ENCODE results near the gene P2RY8.
"Not testable (repeated sequence)": the region's sequence is repeated elsewhere in the genome, so short reads cannot be mapped to it uniquely, and the experiment has no call there.

Gene P2RY8

DNA sequence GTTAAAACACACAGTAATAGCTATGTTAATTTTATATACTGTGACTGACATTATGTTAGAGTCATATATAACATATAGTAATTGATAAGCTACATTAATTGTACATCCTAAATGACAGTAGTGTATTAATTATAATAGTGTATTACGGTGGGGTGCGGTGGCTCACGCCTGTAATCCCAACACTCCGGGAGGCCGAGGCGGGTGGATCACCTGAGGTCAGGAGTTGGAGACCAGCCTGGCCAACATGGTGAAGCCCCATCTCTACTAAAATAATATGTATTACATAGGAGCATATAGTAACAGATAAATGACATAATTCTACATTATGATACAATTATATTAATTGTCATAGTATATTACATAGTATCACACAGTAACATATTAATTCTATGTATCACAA lies 96.5 kb downstream of the P2RY8 start:
- no peak for DNase-seq

DNA sequence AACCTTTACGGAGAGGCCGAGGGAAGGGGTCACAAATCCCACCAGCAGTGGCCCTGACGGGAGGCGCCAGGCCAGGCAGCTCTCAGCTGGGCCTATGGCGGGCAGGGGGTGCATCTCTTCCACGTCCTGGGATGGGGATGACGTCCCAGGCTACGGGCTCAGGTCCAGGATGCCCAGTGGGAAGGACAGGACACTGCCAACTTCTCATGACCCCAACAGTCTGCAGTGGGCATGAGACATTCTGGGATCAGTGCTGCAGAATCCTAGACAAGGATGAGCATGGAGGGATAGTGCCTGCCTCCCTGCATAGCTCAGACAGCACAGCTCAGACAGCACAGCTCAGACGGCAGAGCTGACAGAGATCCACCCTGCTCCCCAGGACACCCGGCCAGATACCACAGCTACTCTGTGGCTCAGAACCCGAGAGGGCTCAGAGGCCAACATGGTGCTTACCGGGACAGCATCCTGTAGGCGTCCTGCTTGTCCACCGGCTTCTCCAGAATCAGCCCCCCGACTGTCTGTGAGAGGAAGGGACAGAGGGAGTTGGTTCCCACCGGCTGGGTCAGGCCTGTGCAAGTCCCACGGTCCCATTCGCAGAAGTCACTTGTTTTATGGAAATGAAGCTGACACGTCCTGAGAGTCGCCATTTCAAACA lies 101.6 kb downstream of the P2RY8 start:
- DNase-seq = no peak

DNA sequence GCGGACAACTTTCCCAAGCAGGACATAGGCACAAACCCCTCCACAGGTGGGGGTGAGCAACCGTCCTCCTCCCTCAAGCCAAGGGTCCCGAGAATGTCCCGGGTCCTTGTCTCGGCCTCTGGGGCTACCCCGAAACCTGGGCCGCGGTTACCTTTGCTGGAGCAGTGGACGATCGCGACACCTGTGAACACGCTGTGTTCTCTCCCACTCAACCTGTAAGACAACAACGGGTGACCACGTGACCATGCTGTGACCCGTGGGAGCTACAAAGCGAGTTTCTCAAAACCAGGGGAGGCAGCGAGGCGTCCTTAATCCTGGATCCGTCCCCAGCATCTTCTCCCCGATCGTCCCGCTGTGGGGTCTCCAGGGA lies 102.1 kb downstream of the P2RY8 start:
- no peak for DNase-seq

DNA sequence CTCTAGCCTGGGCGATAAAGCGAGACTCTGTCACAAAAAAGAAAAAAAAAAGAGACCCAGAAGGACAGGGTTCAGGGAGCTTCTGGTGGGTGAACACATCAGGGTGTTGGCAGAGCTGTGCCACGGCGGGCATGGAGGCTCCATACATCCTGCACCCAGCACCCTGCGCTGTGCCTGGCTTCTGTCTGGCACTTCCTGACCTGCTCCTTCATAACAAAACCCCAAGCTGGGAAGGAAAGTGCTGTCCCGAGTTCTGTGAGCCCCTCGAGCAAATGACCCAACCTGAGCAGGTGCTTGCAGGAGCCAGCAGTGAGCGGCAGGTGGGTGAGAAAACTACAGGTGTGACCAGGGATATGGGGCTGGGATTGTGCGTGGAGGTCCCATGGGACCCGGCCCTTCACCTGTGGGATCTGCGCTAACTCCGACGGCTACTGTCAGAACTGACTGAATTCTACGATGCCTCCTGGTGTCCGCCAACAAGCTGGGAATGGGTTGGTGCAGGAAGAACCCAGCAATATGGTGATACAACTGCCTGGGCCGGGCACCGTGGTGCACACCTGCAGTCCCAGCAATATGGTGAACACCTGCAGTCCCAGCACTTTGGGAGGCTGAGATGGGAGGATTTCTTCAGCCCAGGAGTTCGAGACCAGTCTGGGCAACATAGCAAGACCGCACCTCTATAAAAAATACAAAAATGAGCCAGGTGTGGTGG lies 103.2 kb downstream of the P2RY8 start:
- DNase-seq = no peak

DNA sequence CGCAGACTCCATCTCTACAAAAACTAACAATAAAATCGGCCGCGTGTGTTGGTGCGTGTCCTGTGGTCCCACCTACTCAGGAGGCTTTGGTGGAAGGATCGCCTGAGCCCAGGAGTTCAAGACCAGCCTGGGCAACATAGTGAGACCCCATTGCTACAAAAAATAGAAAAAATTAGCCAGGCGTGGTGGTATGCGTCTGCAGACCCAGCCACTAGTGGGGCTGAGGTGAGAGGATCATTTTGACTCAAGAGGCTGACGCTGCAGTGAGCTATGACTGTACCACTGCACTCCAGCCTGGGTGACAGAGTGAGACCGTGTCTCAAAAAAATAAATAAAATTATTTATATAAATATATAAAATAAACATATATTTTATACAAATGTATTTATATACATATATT lies 106.5 kb downstream of the P2RY8 start:
- DNase-seq = no peak

DNA sequence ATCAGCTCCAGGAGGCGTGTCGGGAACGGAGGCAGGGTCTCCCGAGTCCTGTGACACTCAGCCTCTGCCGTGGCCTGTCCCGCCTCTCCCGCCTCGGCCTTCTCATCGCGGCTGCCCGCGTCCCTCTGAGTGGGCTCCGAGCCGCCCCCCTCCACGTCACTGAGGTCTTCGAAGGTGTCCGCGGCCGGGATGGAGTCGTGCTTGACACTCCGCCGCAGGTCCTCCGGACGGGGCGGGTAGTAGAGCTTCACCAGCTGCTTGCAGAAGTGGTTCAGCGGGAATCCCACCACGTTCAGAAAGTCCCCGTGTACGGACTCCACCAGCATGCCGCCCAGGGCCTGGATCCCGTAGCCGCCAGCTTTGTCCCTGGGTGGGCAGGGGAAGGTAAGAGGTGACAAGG lies 109.2 kb downstream of the P2RY8 start:
- no peak for DNase-seq

DNA sequence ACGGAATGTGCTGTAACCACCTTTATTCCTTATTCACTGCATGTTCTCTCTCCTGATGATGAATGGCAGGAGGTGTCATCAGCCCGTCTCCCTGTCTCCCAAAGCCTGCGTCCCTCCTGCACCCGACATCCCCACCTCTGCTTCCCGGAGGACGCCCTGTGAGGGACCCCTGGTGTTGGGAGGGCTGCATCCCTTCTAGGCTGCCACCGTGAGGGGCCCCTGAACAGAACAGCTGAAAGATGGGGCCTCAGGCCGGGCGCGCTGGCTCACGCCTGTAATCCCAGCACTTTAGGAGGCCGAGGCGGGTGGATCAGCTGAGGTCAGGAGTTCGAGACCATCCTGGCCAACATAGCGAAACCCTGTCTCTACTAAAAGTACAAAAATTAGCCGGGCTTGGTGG lies 110.7 kb downstream of the P2RY8 start:
- not testable (repeated sequence) for DNase-seq

DNA sequence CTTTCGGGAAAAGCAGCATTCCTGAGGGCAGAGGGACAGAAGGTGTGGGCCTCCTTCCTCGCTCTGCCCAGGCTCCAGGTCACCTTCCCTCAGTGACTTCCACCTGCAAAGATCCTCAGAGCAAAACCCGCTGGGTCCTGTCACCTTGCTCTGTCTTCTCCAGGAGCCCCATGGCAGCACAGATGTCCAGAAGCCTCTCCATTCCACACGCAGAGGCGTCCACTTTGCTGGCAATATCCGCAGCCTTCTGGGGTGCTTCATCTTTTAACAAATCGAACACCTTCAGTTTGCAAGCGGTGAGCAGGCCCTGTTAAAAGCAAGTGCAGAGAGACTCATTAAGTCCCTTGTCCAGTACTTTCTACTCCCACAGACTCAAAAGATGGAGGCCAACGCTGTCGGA lies 111.6 kb downstream of the P2RY8 start:
- no peak for DNase-seq

DNA sequence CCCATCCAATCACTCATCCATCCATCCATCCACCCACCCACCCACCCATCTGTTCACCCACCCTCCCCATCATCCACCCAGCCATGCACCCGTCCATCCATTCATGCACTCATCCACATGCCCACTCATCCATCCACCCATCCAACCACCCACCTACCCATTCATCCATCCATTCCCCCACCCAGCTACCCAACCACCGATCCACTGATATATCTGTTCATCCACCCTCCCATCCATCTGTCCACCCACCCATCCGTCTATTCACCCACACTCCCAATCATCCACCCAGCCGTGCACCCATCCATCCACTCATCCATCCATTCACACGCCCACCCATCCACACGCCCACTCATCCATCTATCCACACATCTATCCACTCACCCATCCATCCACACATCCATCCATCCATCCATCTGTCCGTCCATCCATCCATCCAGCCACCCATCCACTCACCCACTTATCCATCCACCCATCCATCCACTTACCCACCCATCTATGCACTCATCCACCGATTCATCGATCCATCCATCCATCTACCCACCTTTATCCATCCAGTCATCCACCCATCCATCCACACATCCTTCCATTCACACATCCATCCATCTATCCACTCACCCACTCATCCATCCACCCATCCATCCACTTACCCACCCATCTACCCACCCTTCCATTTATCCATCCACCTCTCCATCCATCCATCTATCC lies 112.7 kb downstream of the P2RY8 start:
- DNase-seq = no peak

DNA sequence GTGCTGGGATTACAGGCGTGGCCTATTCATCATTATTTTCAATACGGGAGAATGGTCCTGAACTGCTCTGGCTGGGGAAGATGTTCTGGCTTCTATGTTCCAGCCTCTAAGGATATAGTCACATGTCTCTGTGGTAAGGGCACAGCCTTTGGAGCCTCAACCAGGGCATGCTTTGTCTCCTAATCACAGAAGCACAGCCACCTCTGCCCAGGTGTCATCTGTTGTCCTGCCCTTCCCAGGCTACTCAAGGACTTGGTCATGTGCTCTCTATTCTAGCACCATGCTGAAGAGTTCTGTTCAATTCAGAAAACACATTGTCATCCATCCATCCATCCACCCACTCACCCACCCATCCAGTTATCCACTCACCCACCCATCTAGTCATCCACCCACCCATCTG lies 113.8 kb downstream of the P2RY8 start:
- no peak for DNase-seq

DNA sequence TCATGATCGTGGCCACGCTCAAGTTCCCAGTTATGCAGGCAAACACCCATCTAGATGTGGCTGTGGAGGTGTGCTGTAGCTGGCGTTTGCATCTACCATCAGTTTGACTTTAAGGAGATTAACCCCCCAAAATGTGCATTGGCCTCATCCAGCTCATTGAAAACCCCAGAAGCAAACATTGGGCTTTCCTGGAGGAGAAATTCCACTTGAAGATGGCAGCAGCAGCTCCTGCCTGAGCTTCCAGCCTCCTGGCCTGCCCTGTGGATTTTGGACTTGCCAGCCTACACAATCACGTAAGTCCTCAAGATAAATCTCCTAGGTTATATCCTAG lies 114.9 kb downstream of the P2RY8 start:
- no peak for DNase-seq

DNA sequence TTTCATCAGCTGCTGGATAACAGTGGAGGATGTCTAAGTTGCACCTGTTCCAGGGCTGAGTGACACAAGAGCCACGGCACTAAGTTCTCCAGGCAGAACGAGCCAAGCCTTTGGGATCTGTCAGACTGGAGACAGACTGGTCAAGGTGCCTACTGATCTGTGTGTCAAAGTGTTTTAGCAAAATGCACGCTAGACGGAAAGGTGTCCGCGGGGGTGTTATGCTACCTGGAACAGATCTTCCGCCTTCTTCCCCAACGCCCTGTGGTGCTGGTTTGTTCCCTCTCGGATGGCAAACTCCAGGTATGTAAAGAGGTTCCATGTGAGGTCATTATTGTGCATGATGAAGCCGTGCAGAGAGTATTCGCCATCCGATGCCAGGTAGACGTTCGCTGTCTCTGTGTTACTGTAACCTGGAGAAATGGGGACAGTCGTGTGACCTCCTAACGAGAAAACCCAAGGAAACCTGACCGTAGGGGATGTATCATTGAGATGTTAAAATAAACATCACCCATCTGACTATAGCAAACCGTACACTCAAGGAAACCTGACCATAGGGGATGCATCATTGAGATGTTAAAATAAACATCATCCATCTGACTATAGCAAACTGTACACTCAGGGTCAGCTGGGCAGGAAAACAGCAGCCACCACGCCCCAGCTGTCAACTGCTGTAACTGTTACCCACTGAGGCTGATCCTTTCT lies 115.4 kb downstream of the P2RY8 start:
- DNase-seq = no peak

DNA sequence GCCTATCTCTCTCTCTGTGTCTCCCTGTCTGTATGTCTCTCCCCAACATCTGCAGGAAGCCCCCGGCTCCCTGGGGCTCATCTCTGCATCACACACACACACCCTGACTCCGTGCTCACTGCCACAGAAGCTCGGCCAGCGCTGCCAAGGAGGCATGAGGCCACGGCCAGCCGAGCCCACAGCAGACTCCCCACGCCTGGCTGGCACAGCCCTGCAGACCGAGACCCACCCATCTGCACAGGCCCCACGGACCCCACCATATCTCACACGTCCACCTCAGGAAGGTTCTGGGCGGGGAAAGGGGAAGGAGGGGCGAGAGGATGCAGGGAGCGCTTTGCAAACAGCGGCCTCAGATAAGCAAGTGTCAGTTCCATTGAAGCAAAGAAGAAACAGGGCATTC lies 116.6 kb downstream of the P2RY8 start:
- DNase-seq = no peak

DNA sequence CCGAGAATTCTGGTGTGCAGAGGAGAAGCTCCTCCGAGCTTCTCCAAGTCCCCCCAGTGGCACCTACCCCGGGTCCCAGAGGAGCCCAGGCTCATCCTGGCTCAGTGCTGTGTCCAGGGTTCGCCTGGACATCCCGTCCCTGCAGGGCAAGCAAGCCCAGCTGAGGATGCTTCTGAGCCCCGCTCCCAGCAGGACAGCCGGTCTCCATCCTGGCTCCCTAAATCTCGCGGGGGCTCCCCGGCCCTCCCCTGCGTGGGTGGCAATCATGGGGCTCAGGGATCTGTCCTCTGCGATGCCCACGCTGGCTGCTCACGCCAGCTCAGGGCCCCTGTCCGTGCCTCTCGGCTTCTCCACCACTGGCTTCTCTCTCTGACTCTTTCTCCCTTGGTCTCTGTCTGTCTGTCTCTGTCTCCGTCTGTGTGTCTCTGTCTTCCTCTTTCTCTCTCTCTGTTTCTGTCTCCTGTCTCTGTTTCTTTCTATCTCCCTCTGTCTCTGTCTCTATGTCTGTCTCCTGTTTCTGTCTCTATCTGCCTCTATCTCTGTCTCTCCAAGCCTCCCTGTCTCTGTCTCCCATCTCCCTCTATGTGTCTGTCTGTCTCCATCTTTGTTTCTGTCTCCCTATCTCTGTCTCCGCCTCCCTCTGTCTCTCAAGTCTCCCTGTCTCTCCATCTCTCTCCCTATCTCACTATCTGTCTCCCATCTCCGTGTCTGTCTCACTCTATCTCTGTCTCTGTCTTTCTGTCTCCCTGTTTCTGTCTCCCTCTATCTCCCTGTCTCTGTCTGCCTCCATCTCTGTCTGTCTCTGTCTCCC lies 117.2 kb downstream of the P2RY8 start:
- DNase-seq = no peak

DNA sequence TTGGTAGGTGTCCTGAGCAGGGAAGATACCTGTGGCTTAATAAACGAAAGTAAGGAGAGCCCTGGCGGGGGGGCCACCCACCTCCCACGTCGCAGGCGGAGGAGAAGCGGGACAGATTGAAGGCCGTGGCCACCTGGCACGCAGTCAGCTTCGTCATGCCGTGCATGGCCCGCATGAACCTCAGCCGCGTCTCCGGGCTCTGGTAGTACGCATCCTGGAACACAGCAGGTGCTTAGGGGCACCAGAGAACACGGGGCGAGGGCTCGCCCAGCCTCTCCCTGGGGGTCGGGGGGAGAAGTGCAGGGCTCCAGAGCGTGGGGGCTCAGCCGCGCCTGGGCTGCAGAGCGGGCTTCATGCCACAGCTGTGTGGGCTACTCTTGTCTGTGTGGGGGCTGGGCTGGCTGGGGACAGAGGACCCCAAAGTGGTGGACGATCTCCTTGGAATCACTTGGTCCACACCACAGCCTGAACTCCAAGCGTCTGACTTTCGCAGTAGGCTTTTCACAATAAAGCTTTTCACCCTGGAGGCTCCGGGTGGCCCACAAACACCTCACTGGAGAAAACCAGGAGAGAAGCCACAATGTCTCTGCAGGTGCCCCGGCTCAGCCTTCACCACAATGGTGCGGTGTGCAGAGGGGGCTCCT lies 118.0 kb downstream of the P2RY8 start:
- DNase-seq = no peak

DNA sequence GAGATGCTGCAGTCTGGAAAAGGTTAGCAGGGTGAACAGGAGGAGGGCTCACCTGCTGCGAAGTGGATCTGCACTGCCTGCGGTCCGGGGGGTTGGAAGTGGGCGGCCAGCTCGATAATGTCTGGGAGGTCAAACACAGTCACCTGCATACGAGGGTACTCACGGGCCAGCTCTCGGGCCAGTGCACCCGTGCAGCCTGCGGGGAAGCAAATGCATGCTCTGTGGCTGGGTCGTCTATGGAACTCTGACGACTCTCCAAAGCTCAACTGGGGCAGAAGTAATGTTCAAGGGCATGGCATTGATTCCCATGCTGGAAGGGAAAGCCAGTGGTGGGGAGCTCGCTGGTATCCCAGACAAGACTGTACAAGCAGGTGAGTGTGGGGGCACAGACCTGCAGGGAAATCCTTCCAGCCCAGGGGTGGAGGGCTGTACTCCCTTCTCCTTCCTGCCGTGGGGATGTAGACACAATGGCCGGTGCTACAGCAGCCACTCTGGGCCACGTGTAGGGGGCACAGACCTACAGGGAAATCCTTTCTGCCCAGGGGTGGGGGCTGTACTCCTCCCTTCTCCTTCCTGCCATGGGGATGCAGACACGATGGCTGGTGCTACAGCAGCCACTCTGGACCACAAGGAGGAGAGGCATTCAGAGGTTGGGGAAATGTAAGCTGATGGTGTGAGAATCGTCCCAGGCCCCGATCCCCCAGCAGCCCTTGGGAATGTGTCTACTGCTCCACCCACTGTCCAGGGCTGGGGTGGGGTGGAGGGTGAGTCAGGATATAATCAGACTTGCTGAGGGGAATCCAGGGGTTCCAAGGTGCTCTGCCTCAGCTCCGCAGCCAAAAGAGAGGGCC lies 118.8 kb downstream of the P2RY8 start:
- no peak for DNase-seq

DNA sequence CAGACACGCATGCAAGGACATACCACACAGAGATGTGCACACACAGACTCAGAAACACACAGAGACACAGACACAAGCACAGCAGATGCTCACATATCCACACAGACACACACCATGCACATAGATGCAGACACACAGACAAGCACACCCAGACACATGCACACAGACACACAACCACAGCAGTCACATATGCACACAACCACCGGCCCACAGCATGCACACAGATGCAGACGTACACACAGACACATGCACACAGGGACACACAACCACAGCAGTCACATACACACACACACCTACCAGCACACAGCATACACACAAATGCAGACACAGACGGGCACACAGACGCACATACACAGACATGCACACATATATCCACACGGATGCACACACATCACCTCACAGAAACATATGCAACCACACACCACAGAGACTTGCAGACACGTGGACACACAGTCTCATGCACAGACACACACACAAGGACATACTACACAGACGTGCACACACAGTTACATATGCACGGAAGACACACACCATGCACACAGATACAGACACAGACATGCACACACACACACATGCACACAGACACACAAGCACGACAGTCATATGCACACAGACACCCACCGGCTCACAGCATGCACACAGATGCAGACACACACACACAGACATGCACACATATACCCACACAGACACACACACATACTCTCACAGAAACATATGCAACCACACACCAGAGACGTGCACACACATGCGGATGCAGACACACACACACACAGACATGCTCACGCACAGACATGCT lies 119.8 kb downstream of the P2RY8 start:
- no peak for DNase-seq

DNA sequence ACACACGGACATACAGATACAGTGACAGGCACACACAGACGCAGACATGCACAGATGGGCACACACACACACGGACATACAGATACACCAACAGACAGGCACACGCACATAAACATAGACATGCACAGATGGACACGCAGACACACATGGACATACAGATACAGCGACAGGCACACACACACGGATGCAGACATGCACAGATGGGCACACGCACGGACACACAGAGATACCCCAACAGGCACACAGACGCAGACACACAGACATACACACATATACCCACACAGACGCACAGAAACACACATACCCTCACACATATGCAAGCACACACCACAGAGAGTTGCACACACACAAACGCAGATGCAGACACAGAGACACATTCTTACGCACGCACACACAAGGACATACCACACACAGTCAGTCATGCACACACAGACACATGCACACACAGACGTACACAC lies 120.6 kb downstream of the P2RY8 start:
- no peak for DNase-seq
